Upper lobe of left lung (tissue), 6 donors: Measurements from ENCODE around the gene TBKBP1. TPM values are rescaled to one million over a fixed set of nuclear protein-coding genes. Genes with fewer than 3 reads are reported as not detected.
A peak's percentile ranks its signal among the peaks of the same experiment; 100 is the strongest.

Source experiments
- ATAC-seq, 2 donors: fragments of 200-7000 bp; cut with Tn5 transposase; one replicate each; pipeline ENCODE4 v1.9.1; 2022; ENCODE audit warnings: mild to moderate bottlenecking in 2 of 2, moderate library complexity in 2 of 2; ENCODE audit not compliant: low FRiP score in 2 of 2
- DNase-seq, 2 donors: peaks; one replicate each; pipeline ENCODE4 v3.0.0-alpha.2; 2019 to 2020
- H3K27ac ChIP-seq, 4 donors: fragments of 200-600 bp; sonication (generic); one replicate each; pipeline ENCODE4 v1.5.1; 2016 to 2019
- H3K27me3 ChIP-seq, 4 donors: fragments of 200-600 bp; sonication (generic); one replicate each; pipeline ENCODE4 v1.5.1; 2017 to 2019
- H3K36me3 ChIP-seq, 4 donors: fragments of 200-600 bp; sonication (generic); one replicate each; pipeline ENCODE4 v1.5.1; 2016 to 2019
- H3K4me1 ChIP-seq, 4 donors: fragments of 200-600 bp; sonication (generic); one replicate each; pipeline ENCODE4 v1.5.1; 2018 to 2019
- H3K4me3 ChIP-seq, 4 donors: fragments of 200-600 bp; sonication (generic); one replicate each; pipeline ENCODE4 v1.5.1; 2017 to 2019; ENCODE audit warnings: mild to moderate bottlenecking in 2 of 4, moderate library complexity in 1 of 4
- H3K9me3 ChIP-seq, 4 donors: fragments of 200-600 bp; sonication (generic); one replicate each; pipeline ENCODE4 v1.5.1; 2018 to 2019
- CTCF ChIP-seq, 6 experiments: fragments of 450-650 bp in 4 of 6; fragments of 200-600 bp in 2 of 6; sonication (generic) in 2 of 6; IDR thresholded peaks; one replicate each; pipeline ENCODE4 v1.5.1; 2016 to 2019; ENCODE audit warnings: antibody characterized with exemption in 6 of 6
- EP300 ChIP-seq, 4 donors: sonication (generic); formaldehyde crosslinking; IDR thresholded peaks; one replicate each; pipeline ENCODE4 v1.5.1; 2017; ENCODE audit warnings: antibody characterized with exemption in 4 of 4, control low read depth in 2 of 4
- POLR2A ChIP-seq, 4 donors: fragments of 450-650 bp; IDR thresholded peaks; one replicate each; pipeline ENCODE4 v1.5.1; 2016 to 2017; ENCODE audit warnings: antibody characterized with exemption in 4 of 4, mild to moderate bottlenecking in 2 of 4
- POLR2AphosphoS5 ChIP-seq, 2 donors: sonication (generic); formaldehyde crosslinking; IDR thresholded peaks; one replicate each; pipeline ENCODE4 v1.5.1; 2017; ENCODE audit warnings: antibody characterized with exemption in 2 of 2
- WGBS, 2 donors: methylation state at CpG; one replicate each; pipeline ENCODE4 v1.1.5; 2017 to 2018; 5-methylcytosine and 5-hydroxymethylcytosine counted together
- total RNA-seq, 6 donors: library from RNA; depleted of rRNA in 4 of 6; stranded (reverse); fragments of >200 nt in 4 of 6; gene quantifications; one replicate each; pipeline versions ENCODE4 v1.1.0 to v1.2.1, GENCODE V29; 2016 to 2021
- donor health status: DM: no; HTN: no; CAD: no; lungs with moderate emphysema.
- donor health status: DM: no; HTN: yes; CAD: no; lungs with severe emphysema.

Gene TBKBP1
- total RNA-seq, 6 donors from 2014 or later = 6.4 to 28.3 (median 12.8) TPM

GRCh38 chr17:47650525-47651522, 43.1 kb upstream of the TBKBP1 start:
- H3K27me3 ChIP-seq = no peaks in the 10 kb centered on the region
- H3K27ac ChIP-seq = peak overlapping the region; percentile 85 to 99 (median 96)
- H3K4me1 ChIP-seq = peaks cover 22 to 72% (median 36%) of the 10 kb centered on the region in 4 donors
- peak overlapping the region; percentile 93 to 98 (median 94) for H3K4me3 ChIP-seq
- 4 to 6% methylated on average over 9 to 21 of the region's 39 CpGs for WGBS, 2 donors
- H3K9me3 ChIP-seq = no peaks in the 10 kb centered on the region
- DNase-seq (peak; percentile 96 to 98), ATAC-seq (peak; percentile 88)
- peaks cover 15 to 43% (median 32%) of the 10 kb centered on the region in 4 donors for H3K36me3 ChIP-seq
- TF ChIP-seq EP300 (IDR thresholded peaks at IDR 0.05) (no peak), CTCF (IDR thresholded peaks at IDR 0.05) (peak in 1 of 6 experiments; percentile 4), POLR2AphosphoS5 (IDR thresholded peaks at IDR 0.05) (peak in 1 of 2 donors; percentile 35)

GRCh38 chr17:47651704-47652103, 42.3 kb upstream of the TBKBP1 start:
- Histone ChIP-seq H3K36me3 (peaks cover 19 to 52% (median 40%) of the 10 kb centered on the region in 4 donors), H3K4me3 (no peak overlapping the region), H3K27ac (peak overlapping the region in 1 of 4 donors; percentile 98), H3K4me1 (peaks cover 22 to 70% (median 36%) of the 10 kb centered on the region in 4 donors), H3K27me3 (no peaks in the 10 kb centered on the region), H3K9me3 (no peaks in the 10 kb centered on the region)
- WGBS, 2 donors = 58 to 59% methylated on average over 2 of the region's 2 CpGs
- ATAC-seq (no peak), DNase-seq (no peak)
- TF ChIP-seq CTCF (IDR thresholded peaks at IDR 0.05) = no peak
- no peak for TF ChIP-seq POLR2AphosphoS5 (IDR thresholded peaks at IDR 0.05)
- no peak for TF ChIP-seq EP300 (IDR thresholded peaks at IDR 0.05)
- no peak for TF ChIP-seq POLR2A (IDR thresholded peaks at IDR 0.05)

- ATAC-seq (no peak), DNase-seq (no peak)
- no peak overlapping the region for H3K27ac ChIP-seq
- no peak overlapping the region for H3K4me3 ChIP-seq
- peaks cover 28 to 60% (median 49%) of the 10 kb centered on the region in 4 donors for H3K36me3 ChIP-seq
- H3K9me3 ChIP-seq = no peaks in the 10 kb centered on the region
- 81 to 86% methylated on average over 6 of the region's 6 CpGs for WGBS, 2 donors
- no peak for TF ChIP-seq POLR2AphosphoS5 (IDR thresholded peaks at IDR 0.05)
- TF ChIP-seq CTCF (IDR thresholded peaks at IDR 0.05) = no peak
- TF ChIP-seq EP300 (IDR thresholded peaks at IDR 0.05) = no peak
- TF ChIP-seq POLR2A (IDR thresholded peaks at IDR 0.05) = no peak
- peaks cover 22 to 66% (median 36%) of the 10 kb centered on the region in 4 donors for H3K4me1 ChIP-seq
- H3K27me3 ChIP-seq = no peaks in the 10 kb centered on the region
Measured at GRCh38 chr17:47652570-47652969, 41.4 kb upstream of the TBKBP1 start.

- H3K4me1 ChIP-seq = peaks cover 19 to 59% (median 31%) of the 10 kb centered on the region in 4 donors
- H3K27ac ChIP-seq = no peak overlapping the region
- peaks cover 36 to 69% (median 55%) of the 10 kb centered on the region in 4 donors for H3K36me3 ChIP-seq
- no peaks in the 10 kb centered on the region for H3K9me3 ChIP-seq
- DNase-seq (no peak), ATAC-seq (no peak)
- TF ChIP-seq CTCF (IDR thresholded peaks at IDR 0.05) (no peak), EP300 (IDR thresholded peaks at IDR 0.05) (no peak), POLR2A (IDR thresholded peaks at IDR 0.05) (no peak), POLR2AphosphoS5 (IDR thresholded peaks at IDR 0.05) (no peak)
- H3K27me3 ChIP-seq = no peaks in the 10 kb centered on the region
- WGBS, 2 donors = 48 to 69% methylated on average over 2 of the region's 2 CpGs
- no peak overlapping the region for H3K4me3 ChIP-seq
Measured at GRCh38 chr17:47653442-47653841, 40.5 kb upstream of the TBKBP1 start.
